Cardiac septum (tissue), 1 donor: ENCODE measurements around the gene FNDC3A. TPM values are rescaled to one million over a fixed set of nuclear protein-coding genes. Genes with fewer than 3 reads are reported as not detected.

Experiments used
- DNase-seq: peaks from one replicate; pipeline ENCODE4 v3.0.0-alpha.2; 2020; ENCODE audit warnings: low spot score
- intact Hi-C: fragments of 100-400 bp; cut with DNase I; formaldehyde crosslinking; loops from one replicate; pipeline ENCODE4 v1.14.0; 2022
- long read RNA-seq: library from polyadenylated mRNA; unstranded; transcript quantifications from one replicate; pipeline ENCODE4 v2.0.0, GENCODE V29; 2021
- total RNA-seq: library from RNA; stranded (reverse); fragmentation: NEBNext Ultra II Directional; extraction: Animal tissue kit (Norgen Biotek cat#: 25700); gene quantifications from one replicate; pipeline ENCODE4 v1.2.1, GENCODE V29; 2021
- donor health status: DM: no; HTN: no; CAD: no.

The FNDC3A gene
- 27.3 TPM for total RNA-seq
- long read RNA-seq, full-length matches to known transcripts, result 4 of 30 reads
- long read RNA-seq, partial matches to known transcripts, result 9 of 30 reads
- long read RNA-seq, other reads (novel, unspliced or antisense), result 17 of 30 reads

- intact Hi-C loops, result loop anchor here (5.0 to 10.0 kb wide), 2 partner anchors 121 to 269 kb away; partner anchors contain the start of gene CDADC1
- peak; percentile 92 for DNase-seq
Observed at GRCh38 chr13:48975856-48976575, at the start of gene FNDC3A. Gene FNDC3A, plus strand, starts transcription at chr13:48975912. Its CDS starts 30,279 bp downstream, at chr13:49006191.

DNA sequence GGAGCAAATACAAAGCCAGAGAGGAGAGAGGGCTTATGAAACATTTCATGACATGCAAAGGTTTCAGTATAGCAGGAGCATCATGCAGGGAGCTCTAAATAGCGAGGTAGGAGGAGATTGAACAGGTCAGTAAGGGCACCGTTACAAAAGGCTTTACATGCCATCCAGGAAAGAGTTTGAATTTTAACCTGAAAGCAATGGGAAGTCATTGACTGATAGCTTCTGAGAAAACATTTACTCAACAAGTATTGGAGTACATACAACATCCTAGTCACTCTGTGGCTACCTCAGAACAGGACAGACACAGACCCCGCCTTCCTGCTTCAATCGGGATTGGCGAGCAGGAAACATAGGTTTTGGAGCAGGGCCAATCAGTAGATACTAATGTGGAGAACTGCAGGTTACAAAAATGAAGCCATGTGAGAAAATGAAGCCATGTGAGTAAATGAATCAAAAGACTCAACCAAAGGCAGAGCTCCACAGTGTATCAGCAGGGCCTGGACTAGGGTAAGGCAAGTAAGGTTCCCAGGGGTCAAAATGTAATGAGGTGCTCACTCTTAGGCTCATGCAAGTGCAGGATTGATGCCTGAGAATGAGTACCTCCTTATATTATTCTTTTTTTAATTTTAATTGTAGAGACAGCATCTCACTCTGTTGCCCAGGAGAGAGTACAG lies 46.8 kb upstream of the FNDC3A start:
- intact Hi-C loops, result no loop called here
- no peak for DNase-seq

- intact Hi-C loops, result no loop called here
- DNase-seq, result no peak
Observed at GRCh38 chr13:48930918-48931317, 44.8 kb upstream of the FNDC3A start.

DNA sequence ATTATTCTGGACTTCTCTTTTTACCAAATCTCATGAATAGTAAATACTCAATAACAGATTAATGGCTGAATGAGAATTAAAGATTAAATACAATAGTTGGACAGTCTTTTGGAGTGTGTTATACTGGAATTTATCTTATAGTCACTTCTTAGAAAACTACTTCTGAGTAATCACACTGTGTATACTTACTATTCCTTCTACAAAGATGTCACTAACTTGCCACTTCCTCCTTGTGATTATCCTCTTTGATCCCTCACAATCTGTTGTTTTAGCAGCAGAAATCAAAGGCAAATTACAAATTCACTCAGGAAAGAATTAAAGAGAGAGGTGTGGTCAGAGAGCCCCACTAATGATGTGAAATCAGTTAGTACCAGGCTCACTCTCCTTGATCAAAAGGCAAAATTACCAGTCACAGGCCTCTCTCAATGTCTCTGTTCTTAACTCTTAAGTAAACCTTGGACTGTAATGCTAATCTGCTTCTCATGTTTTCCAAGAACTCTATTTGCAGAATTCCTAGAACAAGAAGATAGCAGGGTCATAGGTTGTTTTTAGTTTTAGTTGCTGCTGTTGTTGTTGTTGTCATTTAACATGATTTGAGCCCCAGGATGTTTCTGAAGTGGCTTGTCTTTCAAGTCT lies 37.3 kb upstream of the FNDC3A start:
- intact Hi-C loops, result no loop called here
- DNase-seq, result no peak

DNA sequence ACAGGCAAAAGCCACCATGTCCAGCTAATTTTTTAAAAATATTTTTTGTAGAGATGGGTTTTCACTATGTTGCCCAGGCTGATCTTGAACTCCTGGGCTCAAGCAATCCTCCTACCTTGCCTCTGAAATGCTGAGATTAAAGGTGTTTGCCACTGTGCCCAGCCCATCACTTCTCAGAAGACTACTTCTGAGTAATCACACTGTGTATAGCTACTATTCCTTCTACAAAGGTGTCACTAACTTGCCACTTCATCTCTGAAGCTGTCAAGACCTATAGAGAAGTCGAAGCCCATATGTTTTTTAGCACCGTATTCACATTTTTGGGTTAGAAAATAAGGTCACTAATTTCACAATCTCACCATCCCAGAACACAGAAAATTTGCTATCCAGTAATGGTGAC lies 36.0 kb upstream of the FNDC3A start:
- intact Hi-C loops, result no loop called here
- no peak for DNase-seq

DNA sequence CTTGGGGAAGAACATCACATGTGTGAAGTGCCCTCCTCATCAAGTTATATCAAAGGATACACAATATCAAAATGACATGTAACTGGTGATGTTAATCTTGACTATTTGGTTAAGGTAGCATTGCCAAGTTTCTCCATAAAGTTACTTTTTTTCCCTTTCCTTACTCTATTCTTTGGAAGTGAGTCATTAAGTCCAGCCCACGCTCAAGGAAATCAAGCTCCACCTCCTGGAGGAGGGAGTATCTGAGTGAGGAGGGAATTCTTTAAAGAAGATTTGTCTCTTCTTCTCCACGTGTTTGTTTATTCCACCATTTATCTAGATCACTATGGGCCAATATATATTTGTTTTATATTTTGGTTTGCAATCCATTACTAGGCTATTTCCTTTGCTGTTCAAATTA lies 33.6 kb upstream of the FNDC3A start:
- DNase-seq, result no peak
- intact Hi-C loops, result no loop called here

DNA sequence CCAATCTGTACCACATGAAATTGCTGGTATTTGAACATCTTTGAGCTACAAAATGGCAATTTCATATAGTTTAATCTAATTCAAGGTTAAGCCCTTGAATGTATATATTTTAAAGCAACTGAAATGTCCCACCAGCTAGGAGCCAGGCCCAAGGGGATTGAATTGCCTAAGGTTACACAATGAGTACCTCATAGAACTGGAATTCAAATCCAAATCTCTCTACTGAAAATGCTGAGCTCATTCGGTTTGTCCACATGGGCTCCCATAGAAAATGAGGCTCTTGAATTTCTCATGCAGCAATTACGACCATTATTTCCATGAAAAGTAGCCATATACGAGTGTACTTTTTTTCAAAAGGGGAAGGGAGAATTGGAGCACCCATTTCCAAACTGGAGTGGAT lies 31.5 kb upstream of the FNDC3A start:
- DNase-seq, result no peak
- intact Hi-C loops, result no loop called here

- intact Hi-C loops, result no loop called here
- no peak for DNase-seq
Observed at GRCh38 chr13:48945626-48946025, 30.1 kb upstream of the FNDC3A start.

GRCh38 chr13:48946163-48946562 lies 29.5 kb upstream of the FNDC3A start:
- intact Hi-C loops, result no loop called here
- no peak for DNase-seq

DNA sequence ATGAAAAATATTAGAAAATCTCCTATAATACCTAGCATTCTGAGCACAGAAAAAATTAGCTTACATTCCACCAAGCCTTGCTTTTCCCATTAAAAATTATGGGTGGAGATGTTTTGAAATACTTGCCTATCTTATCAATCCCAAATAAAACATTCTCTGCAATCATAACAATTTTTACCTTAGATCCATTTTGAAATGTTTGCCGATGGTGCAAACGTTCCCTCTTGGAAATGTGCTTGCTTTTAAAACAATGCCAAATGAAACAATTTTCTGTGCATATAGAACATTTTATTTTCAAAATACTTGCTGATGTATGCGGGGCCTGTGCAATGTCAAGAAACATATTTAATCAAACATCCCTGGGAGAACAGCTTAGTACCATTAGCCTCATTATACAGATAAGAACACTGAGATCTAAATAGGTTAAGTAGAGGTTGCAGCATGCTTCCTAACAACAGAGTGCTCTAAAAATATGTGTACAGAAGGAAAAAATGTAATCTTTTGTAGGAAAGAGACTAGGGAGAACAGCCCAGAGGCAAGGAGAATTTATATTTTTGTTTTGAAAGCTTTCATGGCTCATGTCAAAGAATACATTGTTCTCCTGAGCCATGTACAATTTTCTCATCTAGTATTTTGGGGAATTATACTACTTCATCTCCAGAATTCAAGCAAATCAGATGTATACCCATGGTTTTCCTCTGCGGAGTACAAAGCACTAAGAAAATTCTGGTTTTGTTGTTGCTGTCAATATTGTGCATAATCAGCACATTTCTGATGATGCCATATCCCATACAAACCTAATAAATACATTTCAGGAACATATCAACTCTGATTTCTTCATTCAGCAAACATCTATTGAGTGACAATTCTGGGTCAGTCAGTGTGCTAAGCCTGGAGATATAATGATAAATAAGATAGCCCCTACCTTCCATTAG lies 25.9 kb upstream of the FNDC3A start:
- no peak for DNase-seq

DNA sequence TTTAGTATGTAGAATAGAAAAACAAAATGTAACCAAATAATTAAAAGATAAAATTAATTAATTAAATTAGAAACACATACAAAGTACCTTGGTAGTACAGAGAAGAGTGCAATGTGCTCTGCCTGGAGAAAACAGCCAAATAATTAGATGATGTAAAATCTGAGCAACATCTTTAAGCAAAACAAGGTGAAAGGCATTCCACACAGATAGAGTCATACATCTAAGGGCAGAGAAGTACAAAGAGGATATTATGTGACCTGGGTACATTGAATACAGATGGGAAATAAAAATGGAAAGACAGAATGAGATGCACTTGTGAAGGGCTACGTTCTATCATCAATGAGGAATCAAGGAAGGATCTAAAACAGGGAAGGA lies 25.2 kb upstream of the FNDC3A start:
- intact Hi-C loops, result no loop called here
- no peak for DNase-seq

More for the DNA sequence above, 25.9 kb upstream of the FNDC3A start:
- intact Hi-C loops, result no loop called here

- no peak for DNase-seq
- intact Hi-C loops, result no loop called here
Observed at GRCh38 chr13:48954081-48954480, 21.6 kb upstream of the FNDC3A start.

GRCh38 chr13:48955536-48955935 lies 20.2 kb upstream of the FNDC3A start:
- DNase-seq, result no peak
- intact Hi-C loops, result no loop called here

GRCh38 chr13:48961379-48961778 lies 14.3 kb upstream of the FNDC3A start:
- intact Hi-C loops, result no loop called here
- no peak for DNase-seq

DNA sequence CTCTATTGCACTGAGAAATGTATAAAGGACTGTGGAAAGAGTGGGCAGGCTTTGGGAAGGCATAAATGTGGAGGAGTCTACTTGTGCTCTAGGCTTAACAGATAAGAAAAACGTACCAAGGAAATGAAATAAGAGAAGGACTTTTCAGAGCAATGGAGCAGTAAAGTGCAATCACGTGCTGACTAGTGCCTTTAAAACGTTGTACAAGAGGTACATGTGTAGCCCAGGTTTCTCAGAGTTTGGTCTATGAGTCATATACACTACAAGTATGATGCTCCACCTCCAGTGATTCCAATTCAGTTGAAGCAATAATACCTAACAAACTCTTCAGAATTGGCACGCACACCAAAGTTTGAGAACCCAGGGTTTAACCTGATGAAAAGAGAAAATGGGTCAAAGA lies 13.4 kb upstream of the FNDC3A start:
- DNase-seq, result no peak
- intact Hi-C loops, result no loop called here

- intact Hi-C loops, result no loop called here
- no peak for DNase-seq
Observed at GRCh38 chr13:48965736-48966135, 10.0 kb upstream of the FNDC3A start.

DNA sequence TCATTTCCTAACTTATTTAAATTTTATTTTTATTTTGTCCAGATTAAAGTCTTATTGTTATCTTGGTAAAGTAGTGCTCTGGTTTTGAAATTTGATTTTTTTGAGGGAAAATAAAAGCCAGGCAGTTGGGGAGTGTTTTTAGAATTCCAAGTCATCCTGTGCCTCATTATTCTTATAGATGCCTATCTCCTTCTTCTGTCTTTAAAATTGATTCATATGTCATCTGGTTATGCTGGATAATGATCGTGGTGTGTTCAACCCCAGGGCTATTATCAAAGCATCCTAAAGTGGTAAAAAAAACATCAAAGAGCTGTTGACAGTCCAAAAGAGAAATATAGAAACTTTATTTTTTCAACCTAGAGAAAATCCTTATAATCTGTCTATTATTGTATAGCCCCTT lies 6.0 kb upstream of the FNDC3A start:
- intact Hi-C loops, result loop anchor here (10.0 kb wide), 1 partner anchor 275 kb away; the partner anchor contains the start of gene CDADC1
- no peak for DNase-seq

DNA sequence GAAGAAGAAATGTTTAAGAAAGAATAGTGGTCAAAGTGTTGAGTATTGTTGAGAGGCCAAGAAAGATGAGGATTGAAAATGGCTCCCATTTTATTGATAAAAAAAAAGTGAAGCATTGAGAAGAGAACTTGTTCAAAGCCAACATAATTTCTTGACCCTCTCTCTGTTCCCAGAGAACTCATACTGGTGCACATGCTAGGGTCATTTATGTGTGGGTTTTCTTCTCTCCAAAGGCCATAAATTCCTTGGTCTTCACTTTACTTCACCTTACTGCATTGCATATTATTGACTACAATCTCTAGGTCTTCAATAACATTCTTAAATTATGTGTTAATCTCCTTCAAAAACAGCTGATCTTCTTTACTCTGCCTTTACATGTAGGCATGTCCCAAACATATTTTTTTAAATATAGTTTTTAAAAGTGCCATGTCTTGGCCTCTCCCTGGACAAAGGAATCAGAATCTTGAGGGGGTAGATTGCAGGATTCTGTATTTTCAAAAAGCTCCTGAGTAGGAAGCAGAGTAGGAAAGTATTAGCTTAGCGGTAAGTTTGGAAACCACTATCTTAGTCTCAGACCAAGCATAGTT lies 1.8 kb upstream of the FNDC3A start:
- intact Hi-C loops, result loop anchor here (10.0 kb wide), 1 partner anchor 271 kb away; the partner anchor contains the start of gene CDADC1
- no peak for DNase-seq
